Chondrocyte (in vitro differentiated cells): ENCODE data around the gene TRAPPC10. TPM values are rescaled to one million over a fixed set of nuclear protein-coding genes. Genes with fewer than 3 reads are reported as not detected.
A peak's percentile ranks its signal among the peaks of the same experiment; 100 is the strongest.

Source experiments
- DNase-seq: peaks from one replicate; pipeline ENCODE4 v3.0.0; 2021; ENCODE audit warnings: mixed read lengths, low spot score
- H3K27ac Mint-ChIP-seq: one replicate; pipeline ENCODE4 v1.8.0; 2021; ENCODE audit warnings: mild to moderate bottlenecking, moderate library complexity, mixed read lengths; ENCODE audit not compliant: unreplicated experiment
- H3K27me3 Mint-ChIP-seq: 2 replicates; pipeline ENCODE4 v1.8.0; 2021; ENCODE audit warnings: low read depth, mixed read lengths
- H3K36me3 Mint-ChIP-seq: 2 replicates; pipeline ENCODE4 v1.8.0; 2021; ENCODE audit warnings: low read depth, mixed read lengths
- H3K4me1 Mint-ChIP-seq: 2 replicates; pipeline ENCODE4 v1.8.0; 2021; ENCODE audit warnings: low read depth, mild to moderate bottlenecking, mixed read lengths
- H3K4me3 Mint-ChIP-seq: one replicate; pipeline ENCODE4 v1.8.0; 2021; ENCODE audit warnings: mild to moderate bottlenecking, moderate library complexity, mixed read lengths; ENCODE audit not compliant: unreplicated experiment
- H3K9me3 Mint-ChIP-seq: 2 replicates; pipeline ENCODE4 v1.8.0; 2021; ENCODE audit warnings: low read depth, mixed read lengths
- CTCF ChIP-seq: fragments of 200-600 bp; sonication (generic); IDR thresholded peaks from 2 replicates; pipeline ENCODE4 v1.5.0; 2021; ENCODE audit warnings: antibody characterized with exemption, mild to moderate bottlenecking, moderate library complexity
- total RNA-seq: library from RNA; stranded (reverse); gene quantifications from 3 replicates; pipeline ENCODE4 v1.2.1, GENCODE V29; 2021

TRAPPC10 gene
- total RNA-seq, 1 donor from 2014 or later = 31.0 TPM

GRCh38 chr21:44052830-44053226 is 40.7 kb downstream of the TRAPPC10 start:
- Mint-ChIP-seq H3K27me3 (no peaks in the 10 kb centered on the region), H3K4me1 (peaks cover 72% of the 10 kb centered on the region), H3K36me3 (peaks cover 7% of the 10 kb centered on the region), H3K4me3 (no peak overlapping the region), H3K9me3 (no peaks in the 10 kb centered on the region), H3K27ac (peak overlapping the region; percentile 79)
- no peak for TF ChIP-seq CTCF
- DNase-seq = no peak

GRCh38 chr21:44053567-44053966 is 41.5 kb downstream of the TRAPPC10 start:
- no peaks in the 10 kb centered on the region for H3K9me3 Mint-ChIP-seq
- H3K4me3 Mint-ChIP-seq = no peak overlapping the region
- TF ChIP-seq CTCF = no peak
- DNase-seq = no peak
- H3K27ac Mint-ChIP-seq = peak overlapping the region; percentile 2
- H3K36me3 Mint-ChIP-seq = peaks cover 10% of the 10 kb centered on the region
- H3K4me1 Mint-ChIP-seq = peaks cover 77% of the 10 kb centered on the region
- H3K27me3 Mint-ChIP-seq = no peaks in the 10 kb centered on the region

- Mint-ChIP-seq H3K4me3 (peak overlapping the region; percentile 7), H3K4me1 (peaks cover 68% of the 10 kb centered on the region), H3K27ac (peak overlapping the region; percentile 91), H3K9me3 (no peaks in the 10 kb centered on the region), H3K27me3 (no peaks in the 10 kb centered on the region), H3K36me3 (peaks cover 14% of the 10 kb centered on the region)
- DNase-seq = no peak
- no peak for TF ChIP-seq CTCF
Measured at GRCh38 chr21:44054710-44055109, 42.6 kb downstream of the TRAPPC10 start.

GRCh38 chr21:44057055-44057454 is 44.9 kb downstream of the TRAPPC10 start:
- H3K36me3 Mint-ChIP-seq = peaks cover 16% of the 10 kb centered on the region
- no peak for TF ChIP-seq CTCF
- H3K27me3 Mint-ChIP-seq = no peaks in the 10 kb centered on the region
- no peak overlapping the region for H3K27ac Mint-ChIP-seq
- peaks cover 47% of the 10 kb centered on the region for H3K4me1 Mint-ChIP-seq
- no peak overlapping the region for H3K4me3 Mint-ChIP-seq
- H3K9me3 Mint-ChIP-seq = no peaks in the 10 kb centered on the region
- DNase-seq = no peak

- Mint-ChIP-seq H3K9me3 (no peaks in the 10 kb centered on the region), H3K4me1 (peaks cover 37% of the 10 kb centered on the region), H3K36me3 (peaks cover 18% of the 10 kb centered on the region), H3K4me3 (no peak overlapping the region), H3K27me3 (no peaks in the 10 kb centered on the region), H3K27ac (peak overlapping the region; percentile 73)
- TF ChIP-seq CTCF = no peak
- no peak for DNase-seq
Measured at GRCh38 chr21:44057960-44058651, 46.0 kb downstream of the TRAPPC10 start.
